K562 (cell line): ENCODE results near the gene MPST. TPM values are rescaled to one million over a fixed set of nuclear protein-coding genes. Genes with fewer than 3 reads are reported as not detected.

Source experiments
- NUFIP1 ChIP-seq: fragments of 450-650 bp; IDR thresholded peaks from 2 replicates; pipeline ENCODE4 v1.6.1; 2018; ENCODE audit not compliant: partially characterized antibody
- RAD21 ChIP-seq, 2 experiments: fragments of 250-450 bp in 1 of 2; fragments of 450-650 bp in 1 of 2; sonication (Bioruptor Pico) in 1 of 2; formaldehyde crosslinking in 1 of 2; IDR thresholded peaks in 1 of 2; conservative IDR thresholded peaks in 1 of 2; 2 replicates each; pipeline versions ENCODE4 v1.4.0 to v1.8.0; 2020 to 2022; ENCODE audit warnings: mild to moderate bottlenecking in 2 of 2, moderate library complexity in 1 of 2
- REST ChIP-seq, 2 experiments: fragments of 450-650 bp; formaldehyde crosslinking in 1 of 2; IDR thresholded peaks; 2 replicates each; pipeline versions ENCODE4 v1.4.0 to v1.6.1; 2014 to 2020; ENCODE audit warnings: mild to moderate bottlenecking in 2 of 2, borderline replicate concordance in 1 of 2, low read depth in 1 of 2
- TCF7 ChIP-seq: sonication (generic); IDR thresholded peaks from 2 replicates; pipeline ENCODE4 v1.6.1; 2016; ENCODE audit warnings: antibody characterized with exemption, borderline replicate concordance
- ZNF217 ChIP-seq: sonication (generic); formaldehyde crosslinking; IDR thresholded peaks from 2 replicates; pipeline ENCODE4 v1.8.0; 2022; ENCODE audit warnings: mild to moderate bottlenecking, missing genetic modification reagents
- ZNF644 ChIP-seq: fragments of 200-800 bp; sonication (Bioruptor generic); IDR thresholded peaks from 2 replicates; pipeline ENCODE4 v1.6.1; 2016; ENCODE audit warnings: low read depth, missing genetic modification characterization, missing compliant biosample characterization
- polyA plus RNA-seq, 8 experiments: library from polyadenylated mRNA; depleted of rRNA in 4 of 8; stranded (reverse) in 5 of 8; unstranded in 3 of 8; fragments of >200 nt; fragmentation: Nextera tagmentation in 2 of 8; fragmentation: Illumina TruSeq in 1 of 8; extraction: Ambion mirVana in 2 of 8; extraction: Trizol in 1 of 8; gene quantifications; 2 replicates each; pipeline versions ENCODE4 v1.2.1 to v1.2.3, GENCODE V29; 2011 to 2014; ENCODE audit warnings: inconsistent platforms in 1 of 8, missing spikeins in 1 of 8
- total RNA-seq, 7 experiments: library from RNA; depleted of rRNA in 6 of 7; stranded (reverse); fragments of >200 nt in 6 of 7; fragmentation: Illumina TruSeq in 2 of 7; extraction: Trizol in 2 of 7; gene quantifications; 2 replicates each; pipeline versions ENCODE4 v1.2.1 to v1.2.3, GENCODE V29; 2011 to 2021; ENCODE audit warnings: low replicate concordance in 1 of 7
- TF ChIP-seq, protein P1 (sequence below), 3 experiments: IDR thresholded peaks in 2 of 3; conservative IDR thresholded peaks in 1 of 3; 2 replicates each; pipeline ENCODE4 v1.5.1; 2011 to 2012; ENCODE audit warnings: low read length in 3 of 3, mild to moderate bottlenecking in 3 of 3, control low read depth in 2 of 3, improper control_type of control experiment in 1 of 3, inconsistent platforms in 1 of 3, low read depth in 1 of 3, mixed read lengths in 1 of 3, moderate library complexity in 1 of 3; ENCODE audit not compliant: insufficient read depth in 2 of 3

MPST gene
- total and polyA plus RNA-seq, 9 of the 15 experiments (the other 6 are each of a cell fraction or from before 2014, with no cell fraction given) = 0.65 to 104 (median 24.3) TPM

DNA sequence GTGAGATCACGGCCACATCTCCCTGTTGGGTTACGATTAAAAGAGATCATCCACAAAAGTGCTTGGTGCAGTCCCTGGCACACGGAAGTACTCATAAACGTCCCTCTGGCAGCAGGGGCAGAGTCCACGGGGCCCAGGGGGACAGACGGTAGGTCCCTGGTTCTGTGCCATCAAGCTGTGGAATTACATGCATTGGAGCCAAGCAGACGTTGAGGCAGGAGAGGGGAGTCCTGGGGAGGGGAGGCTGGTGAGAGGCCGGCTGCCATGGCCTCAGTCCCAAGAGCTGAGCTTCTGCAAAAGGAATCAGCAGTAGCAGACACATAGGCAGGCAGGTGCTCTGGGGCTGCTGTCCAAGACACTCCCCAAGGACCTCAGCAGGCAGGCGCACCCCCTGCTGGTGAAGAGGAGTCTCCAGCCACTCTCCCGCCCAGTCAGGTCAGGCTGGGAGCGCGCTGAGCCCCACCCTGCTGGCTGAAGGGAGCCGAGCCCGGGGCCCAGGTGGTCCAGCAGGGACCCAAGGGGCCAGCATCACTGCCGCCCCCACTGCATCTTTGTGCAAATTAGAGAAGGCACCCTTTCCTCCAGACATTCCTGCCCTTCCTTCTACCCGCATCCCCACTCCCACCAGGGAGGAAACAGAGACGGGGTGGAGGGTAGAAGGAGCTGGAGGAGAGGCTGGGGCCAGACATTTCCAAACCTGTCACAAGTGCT lies 24.4 kb downstream of the MPST start (continued):
- TF ChIP-seq REST (IDR thresholded peaks at IDR 0.05; ENCODE audit: borderline replicate concordance) = peak; percentile 76
- no peak for TF ChIP-seq REST (CRISPR knock-in tag; IDR thresholded peaks at IDR 0.05; ENCODE audit: low read depth)
- TF ChIP-seq NUFIP1 = no peak
- peak; percentile 58 to 74 for TF ChIP-seq RAD21 (CRISPR knock-in tag; conservative IDR thresholded peaks at IDR 0.05 in 1 of 2, IDR thresholded peaks at IDR 0.05 in 1 of 2)
- no peak for TF ChIP-seq ZNF217 (CRISPR knock-in tag)
- no peak for TF ChIP-seq TCF7
- TF ChIP-seq, protein P1, sequence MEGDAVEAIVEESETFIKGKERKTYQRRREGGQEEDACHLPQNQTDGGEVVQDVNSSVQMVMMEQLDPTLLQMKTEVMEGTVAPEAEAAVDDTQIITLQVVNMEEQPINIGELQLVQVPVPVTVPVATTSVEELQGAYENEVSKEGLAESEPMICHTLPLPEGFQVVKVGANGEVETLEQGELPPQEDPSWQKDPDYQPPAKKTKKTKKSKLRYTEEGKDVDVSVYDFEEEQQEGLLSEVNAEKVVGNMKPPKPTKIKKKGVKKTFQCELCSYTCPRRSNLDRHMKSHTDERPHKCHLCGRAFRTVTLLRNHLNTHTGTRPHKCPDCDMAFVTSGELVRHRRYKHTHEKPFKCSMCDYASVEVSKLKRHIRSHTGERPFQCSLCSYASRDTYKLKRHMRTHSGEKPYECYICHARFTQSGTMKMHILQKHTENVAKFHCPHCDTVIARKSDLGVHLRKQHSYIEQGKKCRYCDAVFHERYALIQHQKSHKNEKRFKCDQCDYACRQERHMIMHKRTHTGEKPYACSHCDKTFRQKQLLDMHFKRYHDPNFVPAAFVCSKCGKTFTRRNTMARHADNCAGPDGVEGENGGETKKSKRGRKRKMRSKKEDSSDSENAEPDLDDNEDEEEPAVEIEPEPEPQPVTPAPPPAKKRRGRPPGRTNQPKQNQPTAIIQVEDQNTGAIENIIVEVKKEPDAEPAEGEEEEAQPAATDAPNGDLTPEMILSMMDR (IDR thresholded peaks at IDR 0.05 in 2 of 3, conservative IDR thresholded peaks at IDR 0.05 in 1 of 3; ENCODE audit: insufficient read depth in 2 of 3, low read depth in 1 of 3, low read length in 3 of 3) = peak; percentile 75 to 85 (median 75)
- TF ChIP-seq ZNF644 (tag) = no peak
